PC-9 (cell line): ENCODE data around the gene KMT5C. TPM values are rescaled to one million over a fixed set of nuclear protein-coding genes. Genes with fewer than 3 reads are reported as not detected.

Source experiments
- BruUV-seq: library from RNA; stranded (reverse); fragments of 400-500 nt; replicated peaks from 2 replicates; lab custom pipeline; 2021; lab: Mats Ljungman, UMichigan
- CTCF ChIA-PET: fragments of 300-600 bp; sonication (Branson Sonifier 250); formaldehyde crosslinking; loops from one replicate; lab custom pipeline; 2022; ENCODE audit warnings: antibody characterized with exemption; lab: Charles Lee
- POLR2A ChIA-PET: fragments of 300-600 bp; sonication (Branson Sonifier 250); formaldehyde crosslinking; loops from one replicate; lab custom pipeline; 2022; ENCODE audit warnings: antibody characterized with exemption; ENCODE audit not compliant: unreplicated experiment; lab: Charles Lee
- DNase-seq, 2 experiments: peaks; one replicate each; pipeline versions ENCODE4 v3.0.0 to v3.0.0-alpha.2; 2015 to 2022; ENCODE audit warnings: mixed read lengths in 1 of 2
- H2AFZ ChIP-seq: fragments of 200-600 bp; sonication (generic); 2 replicates; pipeline ENCODE4 v1.8.1; 2017; ENCODE audit warnings: antibody characterized with exemption
- H3F3A ChIP-seq: fragments of 200-600 bp; sonication (generic); 2 replicates; pipeline ENCODE4 v1.8.1; 2017; ENCODE audit warnings: antibody characterized with exemption, mild to moderate bottlenecking, low read depth; ENCODE audit not compliant: insufficient read depth
- H3K27ac ChIP-seq: fragments of 200-600 bp; sonication (generic); 2 replicates; pipeline ENCODE4 v1.6.1; 2016; ENCODE audit warnings: mixed run types
- H3K27me3 ChIP-seq: fragments of 200-600 bp; sonication (generic); 2 replicates; pipeline ENCODE4 v1.6.1; 2016; ENCODE audit warnings: low read depth, mixed run types; ENCODE audit not compliant: insufficient read depth
- H3K36me3 ChIP-seq: fragments of 200-600 bp; sonication (generic); 2 replicates; pipeline ENCODE4 v1.6.1; 2016; ENCODE audit warnings: low read depth, mixed run types
- H3K4me1 ChIP-seq: fragments of 200-600 bp; sonication (generic); replicated peaks from 2 replicates; pipeline ENCODE4 v1.6.1; 2016; ENCODE audit warnings: mixed run types; ENCODE audit not compliant: insufficient read depth
- H3K4me2 ChIP-seq: fragments of 200-600 bp; sonication (generic); 2 replicates; pipeline ENCODE4 v1.6.1; 2017; ENCODE audit warnings: mixed run types
- H3K4me3 ChIP-seq: fragments of 200-600 bp; sonication (generic); 2 replicates; pipeline ENCODE4 v1.6.1; 2016; ENCODE audit warnings: mixed run types
- H3K79me2 ChIP-seq: fragments of 200-600 bp; sonication (generic); 2 replicates; pipeline ENCODE4 v1.6.1; 2017; ENCODE audit warnings: low read depth, mixed run types
- H3K9me2 ChIP-seq: fragments of 200-600 bp; sonication (generic); 2 replicates; pipeline ENCODE4 v1.8.1; 2017; ENCODE audit warnings: mild to moderate bottlenecking; ENCODE audit not compliant: insufficient read depth
- H3K9me3 ChIP-seq: fragments of 200-600 bp; sonication (generic); 2 replicates; pipeline ENCODE4 v1.8.1; 2016; ENCODE audit warnings: low read depth; ENCODE audit not compliant: insufficient read depth
- H4K20me1 ChIP-seq: fragments of 200-600 bp; sonication (generic); 2 replicates; pipeline ENCODE4 v1.8.1; 2017; ENCODE audit not compliant: insufficient read depth
- CTCF ChIP-seq: fragments of 200-600 bp; sonication (generic); conservative IDR thresholded peaks from 2 replicates; pipeline ENCODE4 v1.6.1; 2017; ENCODE audit warnings: mixed run types, antibody characterized with exemption, mild to moderate bottlenecking, moderate library complexity
- EZH2 ChIP-seq: fragments of 200-600 bp; sonication (generic); IDR thresholded peaks from 2 replicates; pipeline ENCODE4 v1.8.0; 2017; ENCODE audit warnings: antibody characterized with exemption, low read depth
- intact Hi-C: fragments of 100-400 bp; cut with micrococcal nuclease; formaldehyde crosslinking; loops from one replicate; pipeline ENCODE4 v1.10.0; 2022; ENCODE audit not compliant: unreplicated experiment
- total RNA-seq: library from RNA; stranded (reverse); gene quantifications from 2 replicates; pipeline ENCODE4 v1.2.3, GENCODE V29; 2021

Gene KMT5C
- total RNA-seq, 1 experiment from 2014 or later, result 71.6 TPM

- no TSS peak for BruUV-seq
- Histone ChIP-seq H3K36me3 (no peaks in the 10 kb centered on the region), H3K9me2 (no peaks in the 10 kb centered on the region), H3K79me2 (no peaks in the 10 kb centered on the region), H3K4me3 (no peak overlapping the region), H3K27ac (no peak overlapping the region), H3K4me2 (no peak overlapping the region), H3F3A (no peaks in the 10 kb centered on the region), H2AFZ (no peak overlapping the region), H4K20me1 (no peaks in the 10 kb centered on the region), H3K27me3 (no peaks in the 10 kb centered on the region), H3K9me3 (no peaks in the 10 kb centered on the region), H3K4me1 (0 out of 2 replicates have a peak, but pooled peaks cover 3% of the 10 kb centered on the region)
- DNase-seq, result no peak
- intact Hi-C loops, result no loop called here
- CTCF ChIA-PET, result no interaction called here
- POLR2A ChIA-PET, result no interaction called here
- no peak for TF ChIP-seq CTCF
- no peak for TF ChIP-seq EZH2
Measured at GRCh38 chr19:55319785-55320184, 19.9 kb upstream of the KMT5C start.

- Histone ChIP-seq H3K4me2 (no peak overlapping the region), H3F3A (peaks cover 6% of the 10 kb centered on the region; the same call in 1 of the 2 replicates), H4K20me1 (no peaks in the 10 kb centered on the region), H3K4me1 (0 out of 2 replicates have a peak, but pooled peaks cover 3% of the 10 kb centered on the region), H2AFZ (no peak overlapping the region), H3K9me2 (no peaks in the 10 kb centered on the region), H3K36me3 (no peaks in the 10 kb centered on the region), H3K9me3 (no peaks in the 10 kb centered on the region), H3K79me2 (no peaks in the 10 kb centered on the region), H3K27ac (no peak overlapping the region), H3K27me3 (no peaks in the 10 kb centered on the region), H3K4me3 (no peak overlapping the region)
- DNase-seq, result no peak
- CTCF ChIA-PET, result no interaction called here
- TF ChIP-seq CTCF (no peak), EZH2 (no peak)
- no TSS peak for BruUV-seq
- intact Hi-C loops, result no loop called here
- POLR2A ChIA-PET, result no interaction called here
Measured at GRCh38 chr19:55320844-55321419, 18.7 kb upstream of the KMT5C start.

DNA sequence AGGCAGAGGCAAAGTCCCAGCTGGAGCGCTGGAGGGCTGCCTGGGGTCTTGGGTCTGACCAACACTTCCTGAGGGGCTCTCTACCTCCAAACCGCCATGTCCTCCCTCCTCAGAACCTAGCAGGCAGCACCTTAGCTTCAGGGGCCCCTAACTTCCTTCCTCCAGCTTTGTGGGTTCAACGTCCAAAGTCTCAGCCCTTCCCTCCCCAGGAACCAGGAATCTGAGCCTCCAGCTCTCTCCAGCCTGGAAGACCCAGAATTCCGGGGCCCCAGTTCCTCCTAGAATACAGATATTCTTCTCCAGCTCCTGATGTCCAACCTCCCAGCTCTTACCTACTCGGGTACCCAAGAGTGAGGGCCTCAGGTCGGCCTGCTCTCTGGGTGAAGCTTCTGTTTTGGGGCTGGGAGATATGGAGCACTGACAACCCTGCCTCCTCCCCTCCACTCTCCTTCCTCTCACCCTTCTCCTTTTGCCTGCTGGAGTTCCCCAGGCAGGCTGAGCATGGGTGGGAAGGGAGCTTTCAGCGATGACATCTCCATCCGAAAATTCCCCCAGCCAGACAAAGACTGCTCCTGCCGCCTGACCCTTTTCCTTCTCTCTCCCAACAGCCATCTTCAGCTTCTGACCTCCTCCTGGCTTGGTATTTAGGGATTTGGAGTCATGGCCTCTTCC, 18.1 kb upstream of the KMT5C start:
- Histone ChIP-seq H3K27ac (no peak overlapping the region), H3K9me3 (no peaks in the 10 kb centered on the region), H3K36me3 (no peaks in the 10 kb centered on the region), H4K20me1 (no peaks in the 10 kb centered on the region), H3K27me3 (no peaks in the 10 kb centered on the region), H3K4me1 (0 out of 2 replicates have a peak, but pooled peaks cover 3% of the 10 kb centered on the region), H3K9me2 (no peaks in the 10 kb centered on the region), H3K4me2 (no peak overlapping the region), H3F3A (peaks cover 9% of the 10 kb centered on the region; the same call in 1 of the 2 replicates), H2AFZ (no peak overlapping the region), H3K4me3 (no peak overlapping the region), H3K79me2 (no peaks in the 10 kb centered on the region)
- BruUV-seq, result no TSS peak
- intact Hi-C loops, result no loop called here
- ChIA-PET POLR2A (interaction anchor here (0.5 to 0.7 kb wide), 2 partner anchors 16 to 80 kb away, joined by 3 to 4 read pairs; no protein-coding TSS in a partner anchor), CTCF (interaction anchor here (1.1 kb wide), 1 partner anchor 20 kb away, joined by 3 read pairs; no protein-coding TSS in a partner anchor)
- DNase-seq, result no peak
- TF ChIP-seq CTCF (no peak), EZH2 (no peak)
